Stimulated activated CD4-positive, alpha-beta T cell treated with anti-CD3 and anti-CD28 coated beads, Interleukin-1b, Interleukin-23, amount 100 ng/mL, for 24 hours (primary cell): Measurements from ENCODE around the gene AQP2.

Source experiments
- DNase-seq, 4 experiments: peaks; one replicate each; pipeline ENCODE4 v3.0.0-alpha.2; 2020; ENCODE audit warnings: low read depth in 4 of 4, low spot score in 1 of 4

Gene AQP2

GRCh38 chr12:49954863-49955830 is 4.6 kb downstream of the AQP2 start:
- DNase-seq, result no peak

- no peak for DNase-seq
These were observed 5.5 kb downstream of the AQP2 start for GRCh38 chr12:49955899-49956662.

- no peak for DNase-seq
These were observed 6.4 kb downstream of the AQP2 start for GRCh38 chr12:49956663-49957569.

GRCh38 chr12:49957570-49957967 is 7.0 kb downstream of the AQP2 start:
- no peak for DNase-seq

- DNase-seq, result no peak
These were observed 9.3 kb downstream of the AQP2 start for GRCh38 chr12:49959685-49960473.

GRCh38 chr12:49960474-49961110 is 10.1 kb downstream of the AQP2 start:
- no peak for DNase-seq

GRCh38 chr12:49961111-49961922 is 10.8 kb downstream of the AQP2 start, which contains the start of gene AQP5:
Gene AQP5, plus strand, starts transcription at chr12:49961872. Its CDS starts 146 bp downstream, at chr12:49962018.
- DNase-seq, result no peak

- DNase-seq, result no peak
These were observed 11.6 kb downstream of the AQP2 start for GRCh38 chr12:49961993-49962764.

- DNase-seq, result no peak
These were observed 12.6 kb downstream of the AQP2 start for GRCh38 chr12:49962861-49963765.

- DNase-seq, result no peak
These were observed 13.7 kb downstream of the AQP2 start for GRCh38 chr12:49963976-49964815.

- DNase-seq, result no peak
These were observed 14.5 kb downstream of the AQP2 start for GRCh38 chr12:49964849-49965624.

GRCh38 chr12:49965836-49966235 is 15.3 kb downstream of the AQP2 start:
- DNase-seq, result no peak

- no peak for DNase-seq
These were observed 16.0 kb downstream of the AQP2 start for GRCh38 chr12:49966511-49967041.

GRCh38 chr12:49967042-49967776 is 16.7 kb downstream of the AQP2 start:
- peak; percentile 88 to 97 (median 90) for DNase-seq
